ENCODE results near the gene MMP10.

Gene MMP10

DNA sequence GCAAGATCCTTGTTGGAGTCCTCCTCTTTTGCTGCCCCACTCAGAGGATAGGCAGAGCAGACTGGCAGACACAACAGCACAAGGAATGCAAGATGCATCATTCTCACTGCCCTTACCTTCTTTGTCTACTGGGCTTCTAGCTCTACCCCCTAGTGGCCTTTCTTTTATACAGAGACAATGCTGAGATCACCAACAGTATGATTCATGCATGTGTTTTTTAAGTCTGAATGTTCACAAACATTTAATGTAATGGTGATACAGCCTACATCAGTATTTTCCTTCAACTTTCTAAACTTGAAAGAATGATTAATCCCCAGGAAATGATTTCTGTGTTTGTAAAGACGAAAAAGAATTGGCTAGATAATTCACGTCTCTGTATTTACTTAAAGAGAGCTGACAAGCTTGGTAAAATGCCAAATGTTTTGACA, at the start of gene MMP10:
TSS of gene MMP10 (minus strand) at position 138 of the 428 bp plus-strand sequence. CDS start at position 101, 37 bp downstream.
- DNase-seq, result peak; percentile 74

DNA sequence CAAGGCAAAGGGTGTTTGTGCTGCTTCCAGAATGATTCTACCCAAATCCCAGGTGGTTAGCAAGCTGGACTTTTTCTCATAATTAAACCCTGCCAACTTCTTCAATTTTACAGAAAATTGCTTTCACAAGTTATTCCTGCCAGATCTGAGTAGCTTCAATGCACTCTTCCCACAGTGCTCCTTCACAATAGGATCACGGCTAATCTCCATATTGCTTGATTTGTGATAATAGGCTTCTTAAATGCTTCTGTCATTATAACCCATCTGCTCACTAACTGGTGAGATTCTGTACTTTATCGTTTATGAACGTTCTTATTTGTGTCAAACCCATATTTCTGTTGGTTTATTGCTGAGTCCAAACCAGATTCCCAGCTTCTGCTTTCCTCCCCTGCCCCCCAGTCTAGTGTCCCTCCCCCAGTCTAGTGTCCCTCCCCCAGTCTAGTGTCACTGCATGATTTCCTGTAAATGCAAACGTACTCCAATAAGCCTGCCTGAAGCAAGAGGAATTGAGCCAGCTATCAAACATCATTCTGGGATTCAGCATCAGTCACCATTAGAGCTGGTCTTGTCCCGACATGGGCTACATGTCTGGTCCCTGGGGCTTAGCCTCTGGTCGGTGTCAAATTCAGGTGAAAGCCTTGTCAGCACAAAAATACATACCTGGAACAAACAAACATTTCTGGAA, 49.0 kb upstream of the MMP10 start:
- DNase-seq, result no peak

DNA sequence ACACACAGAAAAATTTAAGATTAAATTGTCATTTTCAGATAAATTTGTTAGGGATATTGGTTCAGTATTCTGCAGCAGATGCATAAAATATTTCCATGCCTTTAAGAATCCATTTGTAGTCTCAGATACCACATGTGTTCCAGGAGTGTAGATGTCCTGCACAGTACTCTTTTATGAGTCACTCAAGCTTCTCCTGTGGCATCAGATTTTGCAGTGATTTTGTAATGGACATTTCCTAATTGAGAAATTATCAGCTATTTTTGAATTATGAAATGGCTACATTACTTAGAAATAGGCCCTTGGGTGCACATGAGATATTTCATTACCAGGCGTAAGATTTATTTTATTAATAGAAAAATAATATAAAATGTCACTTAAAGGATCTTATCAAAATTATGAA, 44.1 kb upstream of the MMP10 start:
- no peak for DNase-seq

DNA sequence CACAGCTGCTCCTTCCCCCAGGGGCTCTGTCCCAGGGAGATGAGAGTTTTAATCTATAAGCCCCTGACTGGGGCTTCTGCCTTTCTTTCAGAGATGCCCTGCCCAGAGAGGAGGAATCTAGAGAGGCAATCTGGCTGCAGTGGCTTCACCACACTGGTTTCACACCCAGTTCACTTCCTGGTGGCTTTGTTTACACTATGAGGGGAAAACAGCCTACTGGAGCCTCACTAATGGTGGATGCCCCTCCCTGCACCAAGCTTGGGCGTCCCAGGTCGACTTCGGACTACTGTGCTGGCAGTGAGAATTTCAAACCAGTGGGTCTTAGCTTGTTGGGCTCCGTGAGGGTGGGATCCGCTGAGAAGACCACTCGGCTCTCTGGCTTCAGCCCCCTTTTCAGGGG, 39.1 kb upstream of the MMP10 start:
- DNase-seq, result no peak

DNA sequence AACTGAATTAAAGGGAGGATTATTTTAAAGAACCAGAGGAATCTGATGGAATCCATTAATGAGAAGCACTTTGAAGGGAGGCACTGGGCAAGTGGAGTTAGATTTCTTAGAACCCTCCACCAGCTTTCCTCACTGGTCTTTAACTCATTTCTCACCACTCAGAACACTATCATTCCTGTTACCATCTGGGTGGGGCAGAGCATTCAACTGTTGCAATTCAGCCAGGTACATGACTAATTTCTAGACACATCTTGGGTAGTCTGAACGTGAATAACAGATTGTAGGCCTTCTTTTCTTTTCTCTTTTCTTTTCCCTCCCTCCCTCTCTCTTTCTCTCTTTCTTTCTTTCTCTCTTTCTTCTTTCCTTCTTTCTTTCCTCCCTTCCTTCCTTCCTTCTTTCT, 33.1 kb upstream of the MMP10 start:
- no peak for DNase-seq

DNA sequence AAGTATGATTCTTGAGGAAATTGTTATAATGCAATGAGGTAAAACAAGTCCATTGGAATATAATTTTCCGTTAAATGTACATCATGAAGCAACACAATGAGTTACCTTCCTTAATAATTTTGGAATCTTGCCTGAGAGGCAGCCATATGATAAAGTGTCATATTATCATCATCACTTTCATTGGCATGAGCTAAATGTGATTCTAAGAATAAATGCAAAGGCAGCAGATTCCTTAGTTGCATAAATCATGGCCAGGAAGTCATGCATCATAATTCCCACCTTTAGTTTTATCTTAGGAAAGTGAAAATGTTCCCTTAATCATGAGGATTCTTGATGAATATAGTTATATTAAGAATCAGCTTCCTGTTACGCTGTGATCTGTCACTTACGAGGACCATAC, 31.8 kb upstream of the MMP10 start:
- DNase-seq, result peak; percentile 14

DNA sequence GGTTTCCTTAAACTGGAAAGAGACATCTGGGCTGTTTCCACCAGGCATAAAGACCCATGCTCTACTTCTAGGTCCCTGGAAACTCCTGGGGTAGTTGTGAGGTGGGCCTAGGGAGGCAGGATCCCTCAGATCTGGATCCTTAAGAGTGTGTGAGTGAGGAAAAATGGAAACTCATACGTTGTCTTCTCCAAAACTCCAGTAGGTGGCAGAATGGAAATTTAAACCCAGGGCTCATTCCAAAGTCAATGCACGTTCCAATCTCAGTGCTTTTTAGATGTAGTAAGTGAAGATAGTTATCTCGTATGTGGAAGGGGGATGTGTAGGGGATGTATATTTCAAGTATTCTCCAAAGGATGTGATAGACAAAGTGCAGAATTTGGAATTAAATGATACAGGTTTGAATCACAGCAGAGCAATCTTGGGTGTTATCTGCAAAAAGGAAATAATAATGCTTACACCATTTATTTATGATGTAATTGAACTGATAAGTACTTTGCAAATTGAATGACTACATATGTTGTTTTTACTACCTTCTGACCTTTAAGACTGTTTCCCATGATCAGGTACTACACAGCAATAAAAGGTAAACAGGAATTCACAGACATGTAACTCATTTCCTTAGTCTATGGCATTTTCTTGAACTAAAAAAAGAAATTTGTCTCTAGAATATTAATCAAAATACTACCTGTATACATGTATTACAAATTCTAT, 30.7 kb upstream of the MMP10 start:
- DNase-seq, result peak; percentile 16

DNA sequence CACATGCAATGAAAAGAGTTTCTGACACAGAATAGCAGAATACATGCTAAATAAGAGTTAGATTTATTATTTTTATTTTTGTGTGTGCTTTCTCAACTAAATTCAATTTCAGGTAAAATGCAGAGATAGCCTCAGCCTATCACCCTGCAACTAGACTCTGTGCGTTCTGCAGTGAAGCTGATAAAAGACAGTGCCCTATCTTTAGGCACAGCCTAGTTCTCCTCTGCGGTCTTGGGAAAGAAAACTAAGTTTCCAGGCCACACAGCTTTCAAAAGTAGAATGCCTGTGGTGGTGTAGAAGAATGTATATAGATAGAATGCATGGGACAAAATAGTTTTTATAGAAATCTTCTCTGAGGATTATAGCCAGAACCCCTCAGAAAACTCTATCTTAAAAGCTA, 29.5 kb upstream of the MMP10 start:
- no peak for DNase-seq

DNA sequence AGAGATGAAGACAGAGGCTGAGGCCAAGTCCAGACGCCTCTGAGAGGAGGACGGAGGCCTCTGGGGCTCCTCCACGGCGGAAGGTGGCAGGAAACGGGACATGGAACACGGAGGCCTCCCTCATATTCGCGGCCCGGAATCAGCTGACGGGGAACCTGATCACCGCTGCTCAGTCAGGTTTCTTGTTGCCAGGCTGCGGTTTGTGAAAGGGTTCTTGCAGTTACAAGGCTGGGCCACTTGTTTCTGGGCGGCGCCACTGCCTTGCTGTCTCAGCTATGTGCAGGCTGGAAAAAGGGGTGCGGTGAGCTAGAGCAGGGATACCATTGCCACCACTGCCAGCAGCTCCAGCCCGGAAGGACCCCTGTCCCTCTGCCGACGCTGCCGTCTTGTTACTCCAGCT, 27.5 kb upstream of the MMP10 start:
- no peak for DNase-seq

DNA sequence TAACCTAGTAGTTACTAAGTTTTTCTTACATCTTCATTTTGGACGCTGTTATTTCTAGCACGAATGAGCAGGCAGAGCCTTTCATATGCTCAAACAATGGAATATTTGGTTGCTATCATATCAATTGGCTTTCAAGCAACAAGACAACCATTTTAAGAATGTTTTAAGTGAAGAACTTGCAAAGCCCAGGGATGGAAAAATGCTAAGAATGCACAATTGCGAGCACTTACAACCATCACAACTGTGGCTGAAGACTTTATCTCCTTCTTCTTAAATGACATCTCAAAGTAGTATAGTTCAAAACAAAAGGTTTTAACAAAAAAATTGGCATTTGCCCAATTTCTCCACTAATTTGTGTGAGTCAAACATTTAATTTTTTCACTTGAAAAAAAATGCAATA, 25.9 kb upstream of the MMP10 start:
- DNase-seq, result no peak

DNA sequence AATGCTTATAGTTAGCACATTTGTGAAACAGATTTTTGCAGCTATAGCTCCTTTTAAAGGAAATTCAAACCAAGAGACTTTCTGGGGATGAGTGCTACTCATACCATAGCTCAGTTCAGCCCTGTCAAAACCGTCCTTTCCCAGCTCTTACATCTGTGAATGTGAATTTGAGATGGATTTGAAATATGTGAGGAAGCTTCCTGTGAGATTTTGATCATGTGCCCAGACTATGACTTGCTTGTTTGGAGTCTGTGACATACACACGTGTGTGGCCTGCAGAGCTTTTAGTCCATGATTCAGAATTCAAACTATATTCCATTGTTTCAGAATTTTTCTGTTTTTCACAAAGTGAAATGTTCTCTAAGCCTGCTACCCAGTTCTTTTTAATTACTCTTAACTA, 21.9 kb upstream of the MMP10 start:
- peak; percentile 7 for DNase-seq

DNA sequence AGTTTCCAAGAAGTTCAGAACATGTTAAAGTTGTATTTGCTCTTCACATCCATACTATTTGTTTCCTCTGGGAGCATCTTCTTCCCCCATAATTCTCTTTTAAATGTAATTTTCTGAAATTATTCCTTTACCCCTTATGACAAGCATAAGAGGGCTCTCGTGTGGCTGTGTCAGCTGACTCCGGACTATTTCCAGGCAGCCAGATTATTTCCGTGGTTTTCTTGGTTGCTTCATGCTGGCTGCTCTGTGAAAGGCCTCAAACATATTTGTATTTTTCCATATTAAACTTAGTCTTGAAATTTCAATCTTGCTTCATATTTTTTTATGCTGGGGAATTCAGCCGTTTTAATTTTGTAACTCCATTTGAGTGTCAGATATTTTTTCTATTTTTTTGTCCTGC, 20.3 kb upstream of the MMP10 start:
- DNase-seq, result no peak

DNA sequence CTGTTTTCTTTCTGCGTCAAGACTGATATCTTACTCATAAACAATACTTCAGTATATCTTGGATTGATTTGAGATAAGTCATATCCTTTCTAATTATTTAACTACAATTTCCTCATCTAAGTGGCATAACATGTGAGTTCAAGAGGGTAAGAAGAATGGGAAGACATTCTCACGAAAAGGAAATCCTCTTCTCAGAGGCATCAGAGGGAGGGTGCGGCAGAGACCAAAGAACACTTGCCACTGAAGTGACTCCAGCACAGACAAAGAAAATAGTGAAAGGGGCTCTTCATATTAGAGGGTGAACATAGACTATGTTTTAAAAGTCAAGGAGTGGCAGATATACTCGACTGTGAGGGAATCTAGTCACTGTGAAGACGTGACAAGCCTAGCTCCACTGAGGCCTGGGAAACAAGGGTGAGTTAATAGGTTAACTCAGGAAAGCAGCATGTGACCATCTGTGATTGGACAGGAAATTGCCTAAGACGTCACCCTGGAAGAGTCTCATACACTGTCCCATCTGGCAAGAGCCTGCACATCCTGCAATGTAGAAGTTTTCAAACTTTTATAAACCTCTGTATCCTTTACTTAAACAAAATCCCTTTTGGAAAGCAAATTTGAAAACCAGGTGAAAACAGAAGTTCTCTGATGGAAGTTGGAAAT, 19.4 kb upstream of the MMP10 start:
- no peak for DNase-seq

DNA sequence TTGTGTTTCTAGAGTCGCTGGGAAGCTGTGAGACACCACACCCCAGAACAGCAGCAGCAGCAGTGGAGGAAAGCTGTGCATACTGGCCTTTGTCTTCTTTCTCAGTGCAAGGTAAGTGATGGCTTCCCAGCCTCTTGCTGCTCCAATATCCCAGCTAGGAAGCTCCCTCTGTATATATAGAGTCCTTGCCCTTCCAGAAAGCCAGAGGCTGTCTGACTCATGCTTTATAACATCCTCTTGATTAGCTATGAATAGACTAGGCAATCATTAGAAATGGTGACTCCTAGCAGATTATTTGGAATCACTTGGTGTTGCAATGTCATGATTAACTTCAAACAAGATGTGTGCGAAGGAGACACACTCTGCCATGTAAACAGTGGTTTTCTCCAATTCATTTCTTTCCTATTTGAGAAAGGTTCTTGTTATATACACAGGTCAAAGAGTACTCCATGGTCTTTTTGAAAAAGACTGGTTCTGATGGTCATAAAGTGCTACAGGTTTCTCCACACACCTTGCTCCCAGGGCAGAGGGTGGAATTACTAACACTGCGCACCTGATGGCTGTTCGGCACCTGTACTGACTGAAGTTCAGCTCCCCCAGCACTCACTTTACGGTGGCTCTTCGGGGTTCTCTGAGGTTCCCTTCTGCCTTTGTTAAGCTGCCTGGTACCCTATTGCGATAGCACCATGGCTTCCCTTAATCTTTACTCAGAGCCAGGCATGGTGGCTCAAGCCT, 17.8 kb upstream of the MMP10 start, which contains the start of gene MMP1:
TSS of gene MMP1 (minus strand) at position 149 of the 735 bp plus-strand sequence. CDS start at position 81, 68 bp downstream.
- DNase-seq, result peak; percentile 30

DNA sequence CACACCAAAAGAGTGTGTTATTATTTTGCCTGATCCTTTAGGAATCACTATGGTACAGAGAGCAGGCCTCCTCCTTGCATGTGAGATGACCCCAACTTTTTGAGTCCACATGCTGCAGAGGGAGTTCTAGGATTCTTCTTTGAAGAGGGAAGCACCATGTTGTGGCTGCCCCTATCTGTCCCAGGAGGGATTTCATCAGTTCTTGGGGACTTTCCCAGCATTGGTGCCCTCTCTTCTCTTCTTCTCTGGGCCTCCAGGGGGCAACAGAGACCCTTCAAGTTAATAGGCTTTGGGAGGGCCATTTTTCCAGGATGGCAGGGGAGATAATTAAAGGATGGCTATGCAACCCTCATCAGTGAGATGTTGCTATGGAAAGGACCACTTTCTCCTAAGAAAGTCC, 14.0 kb upstream of the MMP10 start:
- no peak for DNase-seq

DNA sequence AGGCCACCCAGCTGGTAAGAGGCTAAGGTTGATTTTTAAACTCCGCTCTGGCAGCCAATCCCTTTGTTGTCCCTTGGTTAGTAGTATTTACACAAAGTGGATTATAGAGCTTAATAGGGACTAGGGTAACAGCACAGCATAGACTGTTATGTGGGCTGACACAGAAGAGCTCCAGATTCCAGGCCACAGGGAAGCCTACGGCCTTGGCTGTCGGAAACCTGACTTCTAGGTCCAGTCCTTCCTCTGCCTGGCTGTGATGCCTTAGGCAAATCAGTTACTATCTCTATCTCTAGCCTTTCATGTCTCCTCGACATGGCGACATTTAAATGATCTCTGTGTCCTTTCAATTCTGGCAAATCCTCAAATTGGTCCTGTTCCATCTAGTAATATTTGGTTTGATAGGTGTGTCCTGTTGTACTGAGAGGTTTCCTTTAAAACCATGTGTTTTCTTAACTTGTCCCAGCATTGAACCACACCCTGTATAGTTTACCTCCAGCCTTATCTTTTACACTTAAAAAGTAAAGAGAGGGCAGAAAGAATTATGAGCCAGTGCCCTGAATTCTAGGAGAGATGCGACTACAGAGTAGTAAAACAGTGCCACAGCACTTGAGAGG, 13.4 kb upstream of the MMP10 start:
- DNase-seq, result no peak

DNA sequence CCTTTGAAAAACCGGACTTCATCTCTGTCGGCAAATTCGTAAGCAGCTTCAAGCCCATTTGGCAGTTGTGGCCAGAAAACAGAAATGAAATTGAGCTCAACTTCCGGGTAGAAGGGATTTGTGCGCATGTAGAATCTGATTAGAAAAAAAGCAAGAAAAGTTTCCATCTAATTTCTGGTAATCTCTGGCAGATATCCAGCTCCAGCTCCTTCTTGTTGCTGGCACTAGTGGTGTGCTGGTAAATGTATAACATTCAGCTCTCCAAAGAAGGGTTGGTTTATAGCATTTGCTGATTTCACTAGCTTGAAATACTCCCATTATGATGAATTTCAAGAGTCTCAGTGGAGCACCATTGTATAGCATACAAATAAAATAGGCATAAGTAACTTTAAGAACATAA, 12.2 kb upstream of the MMP10 start:
- DNase-seq, result no peak

DNA sequence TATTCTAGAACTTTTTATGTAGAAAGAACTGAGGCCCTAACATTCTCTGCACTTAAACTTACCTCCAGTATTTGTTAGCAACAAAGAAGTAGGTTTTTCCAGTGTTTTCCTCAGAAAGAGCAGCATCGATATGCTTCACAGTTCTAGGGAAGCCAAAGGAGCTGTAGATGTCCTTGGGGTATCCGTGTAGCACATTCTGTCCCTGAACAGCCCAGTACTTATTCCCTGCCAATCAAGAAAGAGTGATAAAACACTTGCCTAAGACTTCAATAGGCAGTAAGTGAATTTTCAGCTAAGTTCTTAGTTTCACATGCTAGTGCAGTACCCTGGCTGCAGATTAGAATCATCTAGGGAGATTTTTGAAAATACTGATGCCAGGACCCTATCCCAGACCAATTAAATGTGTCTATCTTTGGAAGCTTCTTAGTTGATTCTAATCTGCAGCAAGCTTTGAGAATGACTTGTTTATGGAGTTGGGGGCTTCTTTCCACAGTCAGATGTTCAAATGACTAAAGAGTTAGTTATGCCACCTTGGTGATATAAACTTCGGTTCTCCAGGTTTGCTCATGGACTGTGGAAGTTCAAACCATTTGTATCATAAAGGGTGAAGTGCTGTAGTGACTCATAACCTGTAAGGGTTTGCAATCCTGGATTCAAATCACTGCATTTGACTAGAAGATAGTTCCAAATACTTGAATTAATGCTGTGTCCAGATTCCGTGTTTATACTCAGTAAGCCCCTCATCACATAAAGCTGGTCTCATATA, 11.0 kb upstream of the MMP10 start:
- DNase-seq, result peak; percentile 22

DNA sequence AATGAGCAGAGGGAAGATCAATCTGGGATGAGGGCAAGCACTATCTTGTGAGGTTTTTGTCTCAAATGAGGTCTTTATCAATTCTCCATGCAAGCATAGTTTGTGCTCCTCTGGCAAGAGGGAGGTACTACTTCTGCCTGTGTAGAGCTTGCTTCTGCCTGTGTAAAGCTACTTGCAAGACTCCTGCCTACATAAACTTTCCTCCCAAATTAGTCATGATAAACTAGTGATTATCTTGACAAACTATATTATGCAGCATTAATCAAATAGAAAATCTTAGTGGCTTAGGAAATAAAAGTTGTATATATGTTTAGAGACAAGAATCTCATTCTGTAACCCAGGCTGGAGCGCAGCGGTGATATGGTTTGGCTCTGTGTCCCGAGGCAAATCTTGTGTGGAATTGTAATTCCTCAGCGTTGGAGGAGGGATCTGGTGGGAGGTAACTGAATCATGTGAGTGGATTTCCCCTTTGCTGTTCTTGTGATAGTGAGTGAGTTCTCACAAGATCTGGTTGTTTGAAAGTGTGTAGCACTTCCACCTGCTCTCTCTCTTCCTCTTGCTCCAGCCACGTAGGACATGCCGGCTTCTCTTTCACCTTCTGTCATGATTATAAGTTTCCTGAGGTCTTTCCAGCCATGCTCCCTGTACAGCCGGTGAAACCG, 8.0 kb upstream of the MMP10 start:
- no peak for DNase-seq

DNA sequence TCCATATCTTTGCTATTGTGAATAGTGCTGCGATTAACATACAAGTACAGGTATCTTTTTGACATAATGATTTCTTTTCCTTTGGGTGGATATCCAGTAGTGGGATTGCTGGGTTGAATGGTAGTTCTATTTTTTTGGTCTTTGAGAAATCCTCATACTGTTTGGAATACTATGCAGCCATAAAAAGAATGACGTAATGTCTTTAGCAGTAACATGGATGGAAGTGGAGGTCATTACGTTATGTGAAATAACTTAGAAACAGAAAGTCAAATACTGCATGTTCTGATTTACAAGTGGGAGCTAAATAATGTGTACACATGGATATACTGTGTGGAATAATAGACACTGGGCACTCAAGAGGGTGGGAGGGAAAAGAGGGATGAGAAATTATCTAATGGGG, 4.0 kb upstream of the MMP10 start:
- no peak for DNase-seq

DNA sequence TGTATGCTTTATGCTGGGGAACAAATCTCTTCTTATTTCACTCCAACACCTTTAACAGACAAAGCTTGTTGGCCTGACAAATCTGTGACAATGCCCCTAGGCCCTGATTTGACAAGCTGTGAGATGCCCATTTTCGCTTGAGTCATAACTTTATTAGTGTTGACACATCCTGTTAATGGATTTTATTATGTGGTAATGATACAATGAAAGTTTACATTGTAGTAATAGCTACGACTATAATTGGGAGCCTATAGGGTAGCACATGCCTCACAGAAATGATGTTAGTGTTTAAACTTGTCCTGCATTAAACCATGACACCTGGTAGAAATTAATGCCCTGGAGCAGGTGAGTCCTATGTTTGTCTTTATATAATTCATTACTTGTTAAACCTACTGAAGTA, 3.3 kb upstream of the MMP10 start:
- DNase-seq, result no peak

DNA sequence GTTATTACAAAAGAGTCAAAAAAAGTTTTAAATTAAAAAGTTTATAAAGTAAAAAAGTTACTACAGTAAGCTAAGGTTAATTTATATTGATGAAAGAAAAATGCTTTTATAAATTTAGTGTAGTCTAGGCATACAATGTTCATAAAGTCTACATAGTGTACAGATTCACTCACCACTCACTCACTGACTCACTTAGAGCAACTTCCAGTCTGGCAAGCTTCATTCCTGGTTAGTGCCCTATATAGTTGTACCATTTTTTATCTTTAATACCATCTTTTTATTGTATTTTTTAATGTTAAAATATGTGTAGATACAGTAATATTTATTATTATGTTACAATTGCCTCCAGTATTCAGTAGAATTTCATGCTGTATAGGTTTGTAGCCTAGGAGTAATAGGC, 2.6 kb upstream of the MMP10 start:
- DNase-seq, result no peak
